Memory B cell (primary cell): ENCODE results near the gene RPS16.
"Not testable (repeated sequence)": the region's sequence is repeated elsewhere in the genome, so short reads cannot be mapped to it uniquely, and the experiment has no call there.

Experiments
- ATAC-seq: fragments of 150-1000 bp; cut with Tn5 transposase; 2 replicates; pipeline ENCODE4 v1.10.0; 2021; ENCODE audit warnings: low read depth, mild to moderate bottlenecking, moderate library complexity
- DNase-seq, 2 donors: peaks; one replicate each; pipeline ENCODE4 v3.0.0; 2022; ENCODE audit warnings: low spot score in 2 of 2
- H3K27ac Mint-ChIP-seq: one replicate; pipeline ENCODE4 v1.8.0; 2022; ENCODE audit warnings: mild to moderate bottlenecking, moderate library complexity, mixed read lengths
- H3K27me3 Mint-ChIP-seq: one replicate; pipeline ENCODE4 v1.8.0; 2022; ENCODE audit warnings: mixed read lengths
- H3K36me3 Mint-ChIP-seq: one replicate; pipeline ENCODE4 v1.8.0; 2022; ENCODE audit warnings: mild to moderate bottlenecking, mixed read lengths
- H3K4me1 Mint-ChIP-seq: one replicate; pipeline ENCODE4 v1.8.0; 2022; ENCODE audit warnings: mixed read lengths
- H3K4me3 Mint-ChIP-seq: one replicate; pipeline ENCODE4 v1.8.0; 2022; ENCODE audit warnings: mild to moderate bottlenecking, moderate library complexity, mixed read lengths
- H3K9me3 Mint-ChIP-seq: one replicate; pipeline ENCODE4 v1.8.0; 2022; ENCODE audit warnings: mixed read lengths

RPS16 gene

GRCh38 chr19:39470724-39471339 is 35.1 kb upstream of the RPS16 start:
- no peak for DNase-seq
- H3K4me3 Mint-ChIP-seq = no peak overlapping the region
- no peaks in the 10 kb centered on the region for H3K27me3 Mint-ChIP-seq
- no peak overlapping the region for H3K27ac Mint-ChIP-seq
- peaks cover 9% of the 10 kb centered on the region for H3K4me1 Mint-ChIP-seq
- no peak for ATAC-seq
- H3K9me3 Mint-ChIP-seq = no peaks in the 10 kb centered on the region
- H3K36me3 Mint-ChIP-seq = peaks cover 45% of the 10 kb centered on the region

- H3K4me1 Mint-ChIP-seq = peaks cover 9% of the 10 kb centered on the region
- peaks cover 46% of the 10 kb centered on the region for H3K36me3 Mint-ChIP-seq
- no peaks in the 10 kb centered on the region for H3K27me3 Mint-ChIP-seq
- peak overlapping the region; percentile 24 for H3K27ac Mint-ChIP-seq
- H3K9me3 Mint-ChIP-seq = no peaks in the 10 kb centered on the region
- no peak for ATAC-seq
- no peak overlapping the region for H3K4me3 Mint-ChIP-seq
- no peak for DNase-seq
Measured at GRCh38 chr19:39469567-39469966, 33.8 kb upstream of the RPS16 start.

GRCh38 chr19:39469036-39469435 is 33.3 kb upstream of the RPS16 start:
- Mint-ChIP-seq H3K27ac (peak overlapping the region; percentile 24), H3K9me3 (no peaks in the 10 kb centered on the region), H3K4me1 (peaks cover 5% of the 10 kb centered on the region), H3K27me3 (no peaks in the 10 kb centered on the region), H3K36me3 (peaks cover 40% of the 10 kb centered on the region), H3K4me3 (no peak overlapping the region)
- no peak for ATAC-seq
- DNase-seq = no peak

- no peaks in the 10 kb centered on the region for H3K9me3 Mint-ChIP-seq
- ATAC-seq (no peak), DNase-seq (no peak)
- H3K27ac Mint-ChIP-seq = no peak overlapping the region
- H3K36me3 Mint-ChIP-seq = peaks cover 42% of the 10 kb centered on the region
- H3K4me1 Mint-ChIP-seq = peaks cover 3% of the 10 kb centered on the region
- H3K4me3 Mint-ChIP-seq = no peak overlapping the region
- no peaks in the 10 kb centered on the region for H3K27me3 Mint-ChIP-seq
Measured at GRCh38 chr19:39467941-39468340, 32.2 kb upstream of the RPS16 start.

- Mint-ChIP-seq H3K36me3 (peaks cover 35% of the 10 kb centered on the region), H3K27me3 (no peaks in the 10 kb centered on the region), H3K9me3 (no peaks in the 10 kb centered on the region), H3K27ac (no peak overlapping the region), H3K4me3 (no peak overlapping the region), H3K4me1 (no peaks in the 10 kb centered on the region)
- DNase-seq (no peak), ATAC-seq (no peak)
Measured at GRCh38 chr19:39465956-39466747, 30.4 kb upstream of the RPS16 start.

- H3K27me3 Mint-ChIP-seq = no peaks in the 10 kb centered on the region
- DNase-seq = no peak
- no peak overlapping the region for H3K4me3 Mint-ChIP-seq
- H3K4me1 Mint-ChIP-seq = peaks cover 4% of the 10 kb centered on the region
- no peak for ATAC-seq
- no peaks in the 10 kb centered on the region for H3K9me3 Mint-ChIP-seq
- no peak overlapping the region for H3K27ac Mint-ChIP-seq
- H3K36me3 Mint-ChIP-seq = peaks cover 38% of the 10 kb centered on the region
Measured at GRCh38 chr19:39463403-39463802, 27.7 kb upstream of the RPS16 start.

- Mint-ChIP-seq H3K27ac (peak overlapping the region; percentile 32), H3K4me1 (peaks cover 54% of the 10 kb centered on the region), H3K36me3 (peaks cover 33% of the 10 kb centered on the region)
- not testable (repeated sequence) for H3K9me3 Mint-ChIP-seq, H3K4me3 Mint-ChIP-seq, ATAC-seq, DNase-seq, H3K27me3 Mint-ChIP-seq
Measured at GRCh38 chr19:39451257-39451656, 15.5 kb upstream of the RPS16 start.

GRCh38 chr19:39449116-39449797 is 13.5 kb upstream of the RPS16 start:
- peaks cover 29% of the 10 kb centered on the region for H3K36me3 Mint-ChIP-seq
- DNase-seq = no peak
- no peaks in the 10 kb centered on the region for H3K9me3 Mint-ChIP-seq
- H3K27me3 Mint-ChIP-seq = no peaks in the 10 kb centered on the region
- H3K4me3 Mint-ChIP-seq = peak overlapping the region; percentile 74
- peak overlapping the region; percentile 88 for H3K27ac Mint-ChIP-seq
- no peak for ATAC-seq
- peaks cover 56% of the 10 kb centered on the region for H3K4me1 Mint-ChIP-seq

- ATAC-seq (peak; percentile 28), DNase-seq (peak in 1 of 2 donors; percentile 47)
- H3K27ac Mint-ChIP-seq = peak overlapping the region; percentile 88
- H3K9me3 Mint-ChIP-seq = no peaks in the 10 kb centered on the region
- H3K27me3 Mint-ChIP-seq = no peaks in the 10 kb centered on the region
- H3K4me1 Mint-ChIP-seq = peaks cover 56% of the 10 kb centered on the region
- peak overlapping the region; percentile 68 for H3K4me3 Mint-ChIP-seq
- H3K36me3 Mint-ChIP-seq = peaks cover 26% of the 10 kb centered on the region
Measured at GRCh38 chr19:39448271-39448670, 12.5 kb upstream of the RPS16 start.

GRCh38 chr19:39446365-39447084 is 10.8 kb upstream of the RPS16 start:
- ATAC-seq (no peak), DNase-seq (no peak)
- H3K27ac Mint-ChIP-seq = peak overlapping the region; percentile 97
- no peaks in the 10 kb centered on the region for H3K9me3 Mint-ChIP-seq
- H3K36me3 Mint-ChIP-seq = peaks cover 11% of the 10 kb centered on the region
- peak overlapping the region; percentile 91 for H3K4me3 Mint-ChIP-seq
- H3K4me1 Mint-ChIP-seq = peaks cover 43% of the 10 kb centered on the region
- H3K27me3 Mint-ChIP-seq = no peaks in the 10 kb centered on the region

GRCh38 chr19:39445196-39446111 is 9.7 kb upstream of the RPS16 start, which contains the start of gene SUPT5H:
Gene SUPT5H, plus strand, starts transcription at chr19:39445582. Its CDS starts 309 bp downstream, at chr19:39445891.
- Mint-ChIP-seq H3K27me3 (no peaks in the 10 kb centered on the region), H3K27ac (peak within 1 kb of the TSS; percentile 97), H3K4me1 (peaks cover 39% of the 10 kb centered on the region), H3K9me3 (no peaks in the 10 kb centered on the region), H3K36me3 (peaks cover 11% of the 10 kb centered on the region), H3K4me3 (peak within 1 kb of the TSS; percentile 91)
- peak; percentile 86 for ATAC-seq
- DNase-seq = peak; percentile 91 to 96

- H3K27ac Mint-ChIP-seq = peak overlapping the region; percentile 97
- peaks cover 11% of the 10 kb centered on the region for H3K36me3 Mint-ChIP-seq
- no peaks in the 10 kb centered on the region for H3K9me3 Mint-ChIP-seq
- H3K4me1 Mint-ChIP-seq = peaks cover 39% of the 10 kb centered on the region
- ATAC-seq (no peak), DNase-seq (no peak)
- no peaks in the 10 kb centered on the region for H3K27me3 Mint-ChIP-seq
- H3K4me3 Mint-ChIP-seq = peak overlapping the region; percentile 91
Measured at GRCh38 chr19:39444598-39445195, 8.9 kb upstream of the RPS16 start.
